T follicular helper cell (primary cell): ENCODE results near the gene ASCC1.
"Not testable (repeated sequence)": the region's sequence is repeated elsewhere in the genome, so short reads cannot be mapped to it uniquely, and the experiment has no call there.

Experiments
- DNase-seq: peaks from one replicate; pipeline ENCODE4 v3.0.0-alpha.2; 2020; ENCODE audit warnings: low read depth

ASCC1 gene

DNA sequence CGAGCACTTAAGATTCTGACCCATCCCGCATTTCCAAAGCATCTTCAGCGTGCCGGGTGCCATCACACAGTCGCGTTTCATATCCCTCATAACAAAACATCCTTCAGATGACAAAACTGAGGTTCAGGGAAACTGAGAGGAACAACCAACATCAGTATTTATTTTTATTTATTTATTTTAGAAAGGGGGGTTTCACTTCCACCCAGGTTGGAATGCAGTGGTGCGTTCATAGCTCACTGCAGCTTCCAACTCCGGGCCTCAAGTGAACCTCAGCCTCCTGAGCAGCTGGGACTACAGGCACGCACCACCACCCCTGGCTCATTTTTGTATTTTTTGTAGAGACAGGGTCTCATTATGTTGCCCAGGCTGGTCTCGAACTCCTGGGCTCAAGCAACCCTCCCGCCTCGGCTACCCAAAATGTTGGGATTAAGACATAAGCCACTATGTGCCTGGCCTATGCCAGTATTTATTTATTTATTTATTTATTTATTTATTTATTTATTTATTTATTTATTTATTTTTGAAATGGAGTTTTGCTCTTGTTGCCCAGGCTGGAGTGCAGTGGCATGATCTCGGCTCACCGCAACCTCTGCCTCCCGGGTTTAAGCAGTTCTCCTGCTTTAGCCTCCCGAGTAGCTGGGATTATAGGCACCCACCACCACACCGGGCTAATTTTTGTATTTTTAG, 33.2 kb upstream of the ASCC1 start:
- not testable (repeated sequence) for DNase-seq

DNA sequence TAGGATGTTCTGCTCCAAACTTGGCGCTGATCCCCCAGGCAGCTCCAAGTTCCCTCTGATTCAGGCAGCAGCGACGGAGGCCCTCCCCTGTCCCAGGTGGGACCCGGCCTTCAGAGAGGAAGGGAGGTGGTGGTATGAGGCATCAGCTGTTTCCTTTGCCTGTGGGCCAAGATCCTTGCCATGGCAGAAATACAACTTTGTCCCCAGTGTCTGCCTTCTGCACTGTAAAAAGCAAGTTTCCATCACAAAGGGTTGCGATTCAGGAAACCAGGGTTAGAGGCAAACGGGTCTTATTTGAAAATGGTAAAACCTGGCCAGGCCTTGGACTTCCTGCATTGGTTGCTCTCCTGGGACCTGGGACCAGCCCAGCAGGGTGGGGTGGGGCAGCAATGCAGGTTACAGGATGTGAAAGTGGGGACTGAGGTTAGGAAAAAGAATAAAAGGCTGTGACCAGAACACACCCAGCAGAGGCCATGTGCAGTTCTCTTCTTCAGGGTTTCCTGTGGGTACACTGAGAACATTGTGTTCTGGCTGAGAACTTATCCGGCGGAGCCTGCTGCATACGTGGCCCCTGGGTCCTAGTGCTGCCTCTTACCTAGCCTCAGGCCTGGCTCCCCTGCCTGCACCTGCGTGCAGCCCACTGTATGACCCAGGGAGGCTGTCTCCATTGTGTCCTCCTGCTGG, 32.5 kb upstream of the ASCC1 start:
- DNase-seq, result peak; percentile 48

DNA sequence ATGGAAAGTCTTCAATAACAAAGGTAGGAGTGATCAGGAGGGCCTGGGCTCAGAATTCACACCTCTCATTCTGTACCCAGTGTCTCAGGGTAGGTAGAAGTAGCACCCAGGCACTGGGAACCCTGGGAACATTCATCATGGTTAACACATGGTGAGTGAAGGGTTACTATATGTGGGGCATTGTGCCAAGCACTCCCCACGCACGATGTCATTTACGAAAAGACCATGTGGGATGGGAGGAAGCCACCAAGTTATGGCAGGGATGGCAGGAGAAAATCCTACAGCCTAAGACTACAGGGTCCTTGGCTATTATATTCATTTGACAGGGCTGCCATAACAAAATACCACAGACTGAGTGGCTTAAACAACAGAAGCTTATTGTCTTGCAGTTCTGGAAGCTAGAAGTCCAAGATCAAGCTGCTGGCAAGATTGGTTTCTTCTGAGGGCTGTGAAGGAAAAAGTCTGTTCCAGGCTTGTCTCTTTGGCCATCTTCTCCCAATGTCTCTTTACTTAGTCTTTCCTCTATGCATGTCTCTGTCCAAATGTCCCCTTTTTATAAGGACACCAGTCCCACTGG, 30.0 kb upstream of the ASCC1 start:
- no peak for DNase-seq

DNA sequence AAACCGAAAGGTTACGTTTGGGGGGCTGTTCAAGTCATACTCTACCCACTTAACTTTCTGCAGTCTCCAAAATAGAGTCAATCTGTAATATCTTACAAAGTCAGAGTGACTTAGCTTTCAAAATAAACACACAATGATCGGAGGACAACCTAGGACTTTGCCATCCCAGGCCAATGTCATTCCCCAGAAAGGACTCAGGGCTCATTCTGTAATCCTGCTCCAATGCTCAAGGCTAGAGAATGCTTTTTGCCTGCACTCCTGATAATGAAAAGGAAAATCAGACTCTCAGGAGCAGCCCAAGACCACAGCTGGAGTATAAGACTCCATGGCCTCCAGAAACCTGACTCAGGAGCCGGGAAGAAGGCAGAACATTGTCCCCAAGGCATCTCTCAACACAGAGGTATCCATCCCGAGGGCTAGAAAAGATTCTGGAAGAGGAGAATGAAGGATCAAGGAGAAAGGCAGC, 28.5 kb upstream of the ASCC1 start:
- DNase-seq, result no peak

DNA sequence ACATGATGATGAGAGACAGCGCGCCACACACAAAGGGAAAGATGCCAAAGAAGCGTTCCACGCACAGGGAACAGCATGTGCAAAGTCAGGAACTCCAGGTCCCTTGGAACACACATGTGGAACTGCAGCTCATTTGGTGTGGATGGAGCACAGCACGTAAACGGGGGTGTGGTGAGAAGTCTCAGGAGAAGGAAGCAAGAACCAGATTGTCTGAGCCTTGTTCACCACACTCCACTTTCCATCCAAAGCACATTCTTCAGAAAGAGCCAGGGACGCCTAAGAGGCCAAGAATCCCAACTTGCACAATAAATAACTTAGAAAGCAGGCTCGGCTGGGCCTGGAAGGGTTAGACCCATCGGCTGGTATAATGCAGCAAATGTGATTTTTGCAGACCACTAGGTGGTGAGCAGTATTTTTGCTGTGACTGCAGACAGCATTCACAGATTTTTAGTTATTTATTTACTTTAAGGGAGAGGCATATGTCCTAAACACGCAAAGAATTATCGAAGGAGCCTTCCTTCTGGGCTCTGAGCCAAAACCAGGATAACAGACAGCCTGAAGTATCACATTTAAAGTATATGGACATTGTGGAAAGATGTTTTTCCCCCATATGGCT, 27.9 kb upstream of the ASCC1 start:
- DNase-seq, result no peak

DNA sequence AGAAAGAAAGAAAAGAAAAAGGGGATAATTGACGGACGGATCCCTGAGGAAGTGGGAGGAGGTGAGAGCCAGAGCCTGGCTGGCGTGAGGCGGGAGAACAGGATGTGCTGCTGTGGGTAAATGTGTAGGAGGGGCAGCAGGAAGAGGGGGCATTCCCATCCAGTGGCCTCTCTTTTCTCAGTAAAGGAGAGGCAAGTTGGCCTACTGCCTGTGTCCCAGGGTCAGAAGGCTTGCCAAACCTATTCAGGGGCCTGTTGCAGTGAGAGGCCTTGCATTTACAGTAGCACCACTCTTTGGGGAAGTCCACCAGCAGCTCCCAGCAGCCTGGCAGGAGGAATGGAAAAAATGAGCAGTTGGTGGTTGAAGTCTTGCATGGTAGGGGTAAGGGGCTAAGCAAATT, 26.6 kb upstream of the ASCC1 start:
- DNase-seq, result no peak

DNA sequence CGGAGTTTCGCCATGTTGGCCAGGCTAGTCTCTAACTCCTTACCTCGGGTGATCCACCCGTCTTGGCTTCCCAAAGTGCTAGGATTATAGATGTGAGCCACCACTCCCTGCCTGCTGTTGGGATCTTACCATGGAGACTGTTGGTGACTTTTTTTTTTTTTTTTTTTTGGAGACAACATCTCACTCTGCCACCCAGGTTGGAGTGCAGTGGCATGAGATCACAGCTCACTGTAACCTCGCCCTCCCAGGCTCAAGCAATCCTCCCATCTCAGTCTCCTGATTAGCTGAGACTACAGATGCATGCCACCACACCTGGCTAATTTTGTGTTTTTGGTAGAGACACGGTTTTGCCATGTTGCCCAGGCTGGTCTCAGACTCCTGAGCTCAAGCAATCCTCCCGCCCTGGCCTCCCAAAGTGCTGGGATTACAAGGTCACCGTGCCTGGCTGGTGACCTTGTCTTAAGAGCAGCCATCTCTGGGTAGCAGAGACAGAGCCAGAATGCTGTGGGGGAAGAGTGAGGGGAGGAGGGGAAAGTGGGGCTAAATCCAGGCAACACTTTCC, 25.7 kb upstream of the ASCC1 start:
- DNase-seq, result no peak

DNA sequence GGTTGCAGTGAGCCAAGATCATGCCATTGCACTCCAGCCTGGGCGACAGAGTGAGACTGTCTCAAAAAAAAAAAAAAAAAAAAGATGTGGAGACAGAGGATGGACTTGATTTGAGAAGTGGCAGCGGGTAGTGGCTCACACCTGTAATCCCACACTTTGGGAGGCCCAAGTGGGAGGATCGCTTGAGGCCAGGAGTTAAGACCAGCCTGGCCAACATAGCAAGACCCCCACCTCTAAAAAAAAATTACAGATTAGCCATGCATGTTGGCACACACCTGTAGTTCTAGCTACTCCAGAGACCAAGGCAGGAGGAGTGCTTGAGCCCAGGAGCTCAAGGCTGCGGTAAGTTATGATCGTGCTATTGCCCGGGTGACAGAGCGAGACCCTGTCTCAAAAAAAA, 24.3 kb upstream of the ASCC1 start:
- DNase-seq, result no peak

DNA sequence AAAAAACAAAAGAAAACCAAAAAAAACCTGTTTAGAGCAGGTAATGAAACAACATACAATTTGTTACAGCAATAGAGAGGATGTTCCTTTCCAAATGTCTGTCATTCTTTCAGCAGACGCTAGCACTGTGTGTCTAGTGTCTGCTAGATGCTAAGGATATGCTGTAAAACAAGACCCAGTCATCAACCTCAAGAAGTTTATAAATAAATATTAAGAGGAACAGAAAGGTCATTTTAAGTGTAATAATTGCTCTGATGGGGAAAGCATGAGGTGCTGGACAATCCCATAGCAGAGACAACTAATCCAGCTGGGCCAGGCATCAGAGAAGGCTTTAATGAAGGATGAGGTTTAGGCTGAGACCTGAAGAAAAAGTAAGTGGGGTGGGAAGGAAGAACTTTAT, 23.3 kb upstream of the ASCC1 start:
- no peak for DNase-seq

DNA sequence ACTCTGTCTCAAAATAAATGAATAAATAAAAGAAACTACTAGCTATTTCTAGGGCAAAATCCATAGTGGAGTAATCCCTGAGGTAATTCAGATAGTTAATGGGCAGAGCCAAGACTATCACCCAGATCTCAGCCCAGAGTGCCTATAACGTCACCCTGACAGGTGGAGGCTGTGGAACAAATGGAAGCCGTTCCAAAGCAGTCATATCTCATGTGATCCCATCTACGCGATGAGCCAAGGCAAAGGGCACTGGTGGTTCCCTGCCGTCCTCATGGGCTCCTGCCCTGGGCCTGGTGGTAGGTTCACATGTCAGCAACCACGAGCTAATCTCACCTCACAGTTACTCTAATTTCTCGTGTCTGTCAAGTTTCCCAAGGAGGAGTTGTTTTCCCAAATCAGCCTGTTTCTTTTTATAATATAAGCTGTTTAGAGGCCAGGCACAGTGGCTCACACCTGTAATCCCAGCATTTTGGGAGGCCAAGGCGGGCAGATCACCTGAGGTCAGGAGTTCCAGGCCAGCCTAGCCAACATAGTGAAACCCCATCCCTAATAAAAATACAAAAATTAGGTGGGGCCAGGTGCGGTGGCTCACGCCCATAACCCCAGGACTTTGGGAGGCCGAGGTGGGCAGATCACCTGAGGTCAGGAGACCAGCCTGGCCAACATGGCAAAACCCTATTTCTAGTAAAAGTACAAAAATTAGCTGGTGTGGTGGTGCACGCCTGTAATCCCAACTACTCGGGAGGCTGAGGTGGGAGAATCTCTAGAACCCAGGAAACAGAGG, 22.5 kb upstream of the ASCC1 start:
- DNase-seq, result no peak

DNA sequence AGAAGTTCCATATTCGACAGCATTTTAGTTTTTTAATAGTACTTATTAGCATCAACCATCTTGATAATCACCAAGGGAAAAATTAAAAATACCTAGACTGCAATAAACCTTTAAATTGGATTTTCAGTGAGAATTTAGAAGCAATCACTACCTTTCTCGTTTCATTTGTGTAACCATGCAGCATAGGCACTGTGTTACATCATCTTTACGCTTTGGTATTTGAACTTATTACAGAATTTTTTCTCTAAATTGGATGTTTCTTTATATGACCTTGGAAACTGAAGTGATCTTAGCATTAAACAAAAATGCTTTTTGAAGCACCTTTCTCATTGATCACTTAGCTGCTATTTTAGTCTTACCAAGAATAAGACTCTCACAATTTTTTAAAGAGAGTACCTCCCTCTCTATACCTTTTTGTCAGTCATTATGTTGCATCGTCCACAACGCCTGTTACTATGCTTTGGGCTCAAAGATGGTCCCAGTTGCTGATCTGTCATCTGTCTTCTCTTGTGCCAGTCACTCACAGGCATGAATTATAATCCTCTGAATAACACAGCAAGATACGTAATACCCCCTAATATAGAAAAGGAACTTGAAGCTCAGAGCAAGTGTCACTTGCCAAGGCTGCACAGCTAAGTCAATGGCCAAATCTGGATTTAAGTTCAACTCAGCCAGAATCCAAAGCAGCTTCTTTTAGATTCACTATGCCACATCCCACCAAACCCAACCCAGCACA, 19.6 kb upstream of the ASCC1 start:
- DNase-seq, result no peak

DNA sequence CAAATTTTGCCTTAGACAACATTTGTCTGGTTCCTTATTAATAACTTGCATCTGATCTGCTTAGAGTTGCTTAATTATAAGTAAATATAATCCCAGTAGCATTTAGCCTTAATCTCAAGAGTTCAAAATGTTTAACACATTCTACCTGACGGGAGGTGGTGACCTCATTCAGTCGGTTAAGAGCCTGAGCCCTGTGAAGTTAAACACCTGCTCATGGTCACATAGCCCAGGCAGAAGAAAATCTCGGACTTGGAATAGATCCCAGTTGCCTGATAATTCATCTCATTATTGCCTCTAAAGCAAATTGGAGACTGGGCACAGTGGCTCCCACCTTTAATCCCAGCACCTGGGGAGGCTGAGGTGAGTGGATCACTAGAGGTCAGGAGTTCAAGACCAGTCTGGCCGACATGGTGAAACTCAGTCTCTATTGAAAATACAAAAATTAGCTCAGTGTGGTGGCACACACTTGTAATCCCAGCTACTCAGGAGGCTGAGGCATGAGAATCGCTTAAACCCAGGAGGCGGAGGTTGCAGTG, 18.6 kb upstream of the ASCC1 start:
- no peak for DNase-seq

DNA sequence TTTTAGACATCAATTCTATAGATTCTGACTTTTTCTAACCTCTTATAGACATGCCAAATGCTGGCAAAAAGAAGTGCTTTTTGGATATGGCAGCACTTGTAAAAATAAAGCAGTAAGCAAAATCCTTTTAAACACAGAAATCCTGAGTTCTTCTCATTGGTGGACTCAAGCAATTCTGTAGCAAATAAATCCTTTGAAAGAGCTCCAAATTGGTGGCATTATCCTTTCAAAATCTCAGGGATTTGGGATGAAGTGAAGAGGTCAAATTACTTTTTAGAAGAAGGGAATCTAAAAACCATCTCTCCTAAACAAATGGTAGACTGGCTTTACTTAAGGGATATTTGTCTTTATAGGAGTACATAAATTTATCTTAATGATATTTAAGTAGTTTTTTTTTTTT, 17.5 kb upstream of the ASCC1 start:
- no peak for DNase-seq

DNA sequence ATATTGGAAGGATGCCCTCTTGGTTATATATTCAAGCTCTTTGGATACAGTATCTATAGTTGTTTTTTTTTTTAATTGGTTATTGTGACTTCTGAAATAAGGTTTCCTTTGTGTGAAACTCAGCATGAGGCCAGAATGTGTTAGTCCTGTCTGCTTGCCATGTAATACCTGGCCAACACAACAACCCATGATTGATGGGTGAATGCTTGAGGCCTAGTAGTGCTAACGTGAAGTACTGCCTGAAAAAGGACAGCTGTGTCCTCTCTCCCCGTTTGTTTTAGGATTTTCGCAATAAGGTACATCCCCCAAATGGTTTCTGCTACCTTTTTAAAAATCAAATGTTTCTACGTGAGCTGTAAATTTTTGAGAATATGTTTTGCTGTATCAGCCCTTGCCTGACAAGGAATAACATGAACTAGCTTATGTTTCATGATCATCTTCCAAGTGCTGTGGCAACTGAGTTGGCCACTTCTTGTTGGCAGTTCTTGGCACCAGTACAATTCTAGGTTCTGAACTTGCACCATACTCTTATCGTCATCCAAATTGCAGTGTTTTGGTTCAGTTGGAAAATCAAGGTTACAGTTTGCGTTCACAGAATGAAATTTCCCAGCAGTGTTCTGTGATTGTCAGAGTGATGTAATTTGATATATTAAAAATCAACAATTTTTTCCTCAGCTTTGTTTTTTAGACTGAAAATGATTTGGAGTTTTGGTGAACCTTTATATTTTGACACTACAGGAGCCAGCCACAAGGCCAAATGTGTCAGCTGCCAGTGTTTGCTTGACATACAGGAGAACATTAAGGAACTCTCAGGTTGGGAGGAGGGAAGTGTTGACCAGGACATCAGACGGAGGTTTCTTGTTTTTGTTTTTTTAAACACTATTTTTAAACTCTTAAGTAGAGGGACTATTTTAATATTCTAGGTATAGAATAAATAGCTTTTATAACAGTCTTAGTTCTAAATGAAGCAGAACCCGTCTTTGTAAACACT, 13.5 kb upstream of the ASCC1 start:
- no peak for DNase-seq

DNA sequence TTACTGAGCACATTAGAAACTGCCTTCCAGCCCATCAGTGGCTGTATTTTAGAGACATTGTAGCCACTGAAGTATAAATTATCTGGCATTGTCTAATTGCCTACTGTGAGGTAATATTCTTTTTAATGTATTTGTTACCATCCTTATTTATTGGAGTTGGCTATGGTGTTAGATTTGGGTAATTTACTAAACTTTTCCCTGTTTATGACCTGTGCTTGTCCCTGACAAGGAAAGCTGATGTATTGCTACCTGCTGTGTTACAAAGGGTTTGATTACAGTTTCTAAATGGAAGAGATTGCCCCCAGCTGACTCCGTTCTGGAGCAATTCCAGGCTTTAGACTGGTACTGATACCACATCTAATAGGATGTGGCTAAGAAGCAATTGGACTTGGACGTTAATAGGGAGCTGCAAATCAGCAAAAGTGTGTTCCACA, 12.3 kb upstream of the ASCC1 start:
- no peak for DNase-seq

DNA sequence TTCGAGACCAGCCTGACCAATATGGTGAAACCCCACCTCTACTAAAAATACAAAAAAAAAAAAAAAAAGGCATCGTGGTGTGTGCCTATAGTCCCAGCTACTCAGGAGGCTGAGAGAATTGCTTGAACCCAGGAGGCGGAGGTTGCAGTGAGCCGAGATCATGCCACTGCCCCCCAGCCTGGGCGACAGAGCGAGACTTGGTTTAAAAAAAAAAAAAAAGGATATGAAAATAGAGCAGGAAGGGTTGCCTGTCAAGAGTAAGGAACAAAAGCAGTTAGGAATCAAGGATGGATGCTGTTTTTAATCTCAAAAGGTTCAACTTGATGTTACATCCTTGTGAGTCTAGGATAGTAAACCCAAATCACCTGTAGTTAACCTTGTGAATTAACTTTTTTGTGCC, 11.8 kb upstream of the ASCC1 start:
- DNase-seq, result no peak

DNA sequence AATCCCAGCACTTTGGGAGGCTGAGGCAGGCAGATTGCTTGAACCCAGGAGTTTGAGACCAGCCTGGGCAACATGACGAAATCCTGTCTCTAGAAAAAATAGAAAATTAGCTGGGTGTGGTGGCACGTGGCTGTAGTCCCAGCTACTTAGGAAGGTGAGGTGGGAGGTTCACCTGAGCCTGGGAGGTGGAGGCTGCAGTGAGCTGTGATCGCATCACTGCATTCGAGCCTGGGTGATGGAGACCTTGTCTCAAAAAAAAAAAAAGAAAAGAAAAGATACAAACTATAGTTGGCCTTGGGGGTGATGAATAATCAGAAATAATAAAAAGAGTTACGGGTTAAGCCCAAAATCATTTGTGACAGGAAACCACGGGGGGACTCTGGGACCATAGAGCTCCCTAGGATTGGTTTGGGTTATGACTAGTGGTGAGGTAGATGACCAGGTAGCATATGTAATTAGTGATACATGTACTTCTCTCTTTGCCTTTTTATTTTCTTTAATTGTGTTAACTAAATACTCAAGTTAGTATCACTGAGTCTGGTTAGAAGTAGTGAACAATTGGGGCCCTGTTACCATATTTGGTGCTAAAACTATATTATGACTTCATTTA, 10.4 kb upstream of the ASCC1 start:
- no peak for DNase-seq

DNA sequence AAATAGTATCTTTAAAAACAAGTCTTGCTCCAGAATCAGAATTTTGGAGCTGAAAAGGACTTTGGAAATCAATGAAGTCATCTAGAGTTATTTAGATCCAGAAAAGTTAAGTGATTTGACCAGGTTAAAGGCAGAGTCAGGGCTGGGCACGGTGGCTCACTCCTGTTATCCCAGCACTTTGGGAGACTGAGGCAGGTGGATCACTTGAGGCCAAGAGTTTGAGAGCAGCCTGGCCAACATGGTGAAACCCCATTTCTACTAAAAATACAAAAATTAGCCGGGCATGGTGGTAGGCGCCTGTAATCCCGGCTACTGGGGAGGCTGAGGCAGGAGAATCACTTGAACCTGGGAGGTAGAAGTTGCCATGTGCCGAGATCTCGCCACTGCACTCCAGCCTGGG, 8.1 kb upstream of the ASCC1 start:
- not testable (repeated sequence) for DNase-seq

DNA sequence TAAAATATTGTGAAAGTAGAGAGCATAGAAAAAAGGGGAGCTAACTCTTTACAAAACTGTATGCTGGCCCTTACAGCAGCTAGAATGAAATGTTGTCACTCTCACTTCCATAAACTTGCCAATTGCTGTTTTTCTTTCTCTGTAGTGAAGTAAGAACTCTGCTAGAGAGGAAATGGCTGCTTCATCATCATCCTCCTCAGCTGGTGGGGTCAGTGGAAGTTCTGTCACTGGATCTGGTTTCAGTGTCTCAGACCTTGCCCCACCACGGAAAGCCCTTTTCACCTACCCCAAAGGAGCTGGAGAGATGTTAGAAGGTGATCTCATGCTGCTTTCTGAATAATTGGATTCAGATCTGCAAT, 7.6 kb upstream of the ASCC1 start:
- DNase-seq, result no peak
